Hepatocyte (in vitro differentiated cells): ENCODE results near the gene ATF7IP2. TPM values are rescaled to one million over a fixed set of nuclear protein-coding genes. Genes with fewer than 3 reads are reported as not detected.

Source experiments
- DNase-seq: peaks from one replicate; pipeline ENCODE4 v3.0.0-alpha.2; 2016; ENCODE audit warnings: low spot score
- H2AFZ ChIP-seq: fragments of 200-600 bp; sonication (generic); 2 replicates; pipeline ENCODE4 v1.6.0; 2016; ENCODE audit warnings: antibody characterized with exemption, mild to moderate bottlenecking
- H3K27ac ChIP-seq: fragments of 200-600 bp; sonication (generic); 2 replicates; pipeline ENCODE4 v1.5.1; 2016; ENCODE audit warnings: mild to moderate bottlenecking
- H3K27me3 ChIP-seq: fragments of 200-600 bp; sonication (generic); 2 replicates; pipeline ENCODE4 v1.6.1; 2016
- H3K36me3 ChIP-seq: fragments of 200-600 bp; sonication (generic); replicated peaks from 2 replicates; pipeline ENCODE4 v1.5.1; 2016; ENCODE audit warnings: low read depth; ENCODE audit not compliant: insufficient read depth
- H3K4me1 ChIP-seq: fragments of 200-600 bp; sonication (generic); 2 replicates; pipeline ENCODE4 v1.5.1; 2016; ENCODE audit warnings: mild to moderate bottlenecking, moderate library complexity; ENCODE audit not compliant: insufficient read depth
- H3K4me2 ChIP-seq: fragments of 200-600 bp; sonication (generic); 2 replicates; pipeline ENCODE4 v1.6.0; 2016
- H3K4me3 ChIP-seq: fragments of 200-600 bp; sonication (generic); 2 replicates; pipeline ENCODE4 v1.5.1; 2016; ENCODE audit warnings: mild to moderate bottlenecking
- H3K79me2 ChIP-seq: fragments of 200-600 bp; sonication (generic); 2 replicates; pipeline ENCODE4 v1.6.0; 2017; ENCODE audit warnings: mild to moderate bottlenecking
- H3K9me2 ChIP-seq: fragments of 200-600 bp; sonication (generic); replicated peaks from 2 replicates; pipeline ENCODE4 v1.6.0; 2017; ENCODE audit warnings: mild to moderate bottlenecking; ENCODE audit not compliant: insufficient read depth
- H3K9me3 ChIP-seq: fragments of 200-600 bp; sonication (generic); 2 replicates; pipeline ENCODE4 v1.5.1; 2016; ENCODE audit warnings: low read depth, mild to moderate bottlenecking
- H4K20me1 ChIP-seq: fragments of 200-600 bp; sonication (generic); 2 replicates; pipeline ENCODE4 v1.6.0; 2016; ENCODE audit warnings: mild to moderate bottlenecking; ENCODE audit not compliant: insufficient read depth, poor library complexity, severe bottlenecking
- EZH2 ChIP-seq: fragments of 200-600 bp; sonication (generic); IDR thresholded peaks from 2 replicates; pipeline ENCODE4 v1.6.1; 2016; ENCODE audit warnings: antibody characterized with exemption, mild to moderate bottlenecking, borderline replicate concordance
- EZH2phosphoT487 ChIP-seq: fragments of 200-600 bp; sonication (generic); IDR thresholded peaks from one replicate; pipeline ENCODE4 v1.6.1; 2018; ENCODE audit warnings: antibody characterized with exemption, mild to moderate bottlenecking, low read depth, moderate library complexity; ENCODE audit not compliant: unreplicated experiment, severe bottlenecking
- WGBS: methylation state at CpG from one replicate; pipeline ENCODE4 v1.1.6; 2016; ENCODE audit warnings: low lambda C conversion rate; ENCODE audit errors: missing lambda C conversion rate; 5-methylcytosine and 5-hydroxymethylcytosine counted together
- polyA plus RNA-seq: library from polyadenylated mRNA; unstranded; fragments of >200 nt; fragmentation: Nextera tagmentation; extraction: Ambion mirVana; gene quantifications from 2 replicates; pipeline ENCODE4 v1.2.1, GENCODE V29; 2016
- total RNA-seq: library from RNA; depleted of rRNA; stranded (reverse); fragments of >200 nt; gene quantifications from 2 replicates; pipeline ENCODE4 v1.2.3, GENCODE V29; 2014
- TF ChIP-seq, protein P1 (sequence below): fragments of 200-600 bp; sonication (generic); IDR thresholded peaks from 2 replicates; pipeline ENCODE4 v1.5.1; 2016; ENCODE audit warnings: antibody characterized with exemption, mild to moderate bottlenecking; ENCODE audit not compliant: poor library complexity

Gene ATF7IP2
- total and polyA plus RNA-seq, 2 experiments from 2014 or later: 58.3 to 68.7 TPM

DNA sequence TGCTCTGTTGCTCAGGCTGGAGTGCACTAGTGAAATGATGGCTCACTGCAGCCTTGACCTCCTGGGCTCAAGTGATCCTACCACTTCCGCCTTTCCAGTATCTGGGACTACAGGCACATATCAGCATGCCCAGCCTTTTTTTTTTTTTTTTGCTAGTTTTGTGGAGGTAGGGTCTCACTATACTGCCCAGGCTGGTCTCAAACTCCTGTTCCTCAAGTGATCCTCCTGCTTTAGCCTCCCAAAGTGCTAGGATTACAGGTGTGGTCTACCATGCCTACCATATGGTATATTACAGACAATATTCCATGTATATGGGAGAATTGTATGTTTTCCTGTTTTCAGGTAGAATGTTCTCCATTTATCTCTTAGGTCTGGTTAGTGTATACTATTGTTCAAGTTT lies 12.3 kb upstream of the ATF7IP2 start:
- no peaks in the 10 kb centered on the region for H3K9me3 ChIP-seq
- DNase-seq: no peak
- no peak overlapping the region for H3K4me3 ChIP-seq
- H3K4me2 ChIP-seq: no peak overlapping the region
- H3K27me3 ChIP-seq: no peaks in the 10 kb centered on the region
- 95% methylated on average over 1 of the region's 1 CpG for WGBS
- H2AFZ ChIP-seq: no peak overlapping the region
- H4K20me1 ChIP-seq: no peaks in the 10 kb centered on the region
- H3K27ac ChIP-seq: no peak overlapping the region
- TF ChIP-seq EZH2: no peak
- no peak for TF ChIP-seq EZH2phosphoT487
- TF ChIP-seq, protein P1, sequence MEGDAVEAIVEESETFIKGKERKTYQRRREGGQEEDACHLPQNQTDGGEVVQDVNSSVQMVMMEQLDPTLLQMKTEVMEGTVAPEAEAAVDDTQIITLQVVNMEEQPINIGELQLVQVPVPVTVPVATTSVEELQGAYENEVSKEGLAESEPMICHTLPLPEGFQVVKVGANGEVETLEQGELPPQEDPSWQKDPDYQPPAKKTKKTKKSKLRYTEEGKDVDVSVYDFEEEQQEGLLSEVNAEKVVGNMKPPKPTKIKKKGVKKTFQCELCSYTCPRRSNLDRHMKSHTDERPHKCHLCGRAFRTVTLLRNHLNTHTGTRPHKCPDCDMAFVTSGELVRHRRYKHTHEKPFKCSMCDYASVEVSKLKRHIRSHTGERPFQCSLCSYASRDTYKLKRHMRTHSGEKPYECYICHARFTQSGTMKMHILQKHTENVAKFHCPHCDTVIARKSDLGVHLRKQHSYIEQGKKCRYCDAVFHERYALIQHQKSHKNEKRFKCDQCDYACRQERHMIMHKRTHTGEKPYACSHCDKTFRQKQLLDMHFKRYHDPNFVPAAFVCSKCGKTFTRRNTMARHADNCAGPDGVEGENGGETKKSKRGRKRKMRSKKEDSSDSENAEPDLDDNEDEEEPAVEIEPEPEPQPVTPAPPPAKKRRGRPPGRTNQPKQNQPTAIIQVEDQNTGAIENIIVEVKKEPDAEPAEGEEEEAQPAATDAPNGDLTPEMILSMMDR: no peak
- H3K79me2 ChIP-seq: no peaks in the 10 kb centered on the region
- no peaks in the 10 kb centered on the region for H3K4me1 ChIP-seq
- no peaks in the 10 kb centered on the region for H3K9me2 ChIP-seq
- H3K36me3 ChIP-seq: no peaks in the 10 kb centered on the region

- TF ChIP-seq EZH2phosphoT487 (no peak), EZH2 (no peak)
- TF ChIP-seq, protein P1: no peak
- Histone ChIP-seq H3K27ac (no peak overlapping the region), H3K79me2 (no peaks in the 10 kb centered on the region), H3K9me3 (no peaks in the 10 kb centered on the region), H3K27me3 (no peaks in the 10 kb centered on the region), H3K9me2 (no peaks in the 10 kb centered on the region), H3K4me2 (no peak overlapping the region), H3K4me3 (no peak overlapping the region), H4K20me1 (no peaks in the 10 kb centered on the region), H3K36me3 (no peaks in the 10 kb centered on the region), H3K4me1 (no peaks in the 10 kb centered on the region), H2AFZ (no peak overlapping the region)
- no peak for DNase-seq
- WGBS: 100% methylated on average over 1 of the region's 1 CpG
These were observed 9.6 kb upstream of the ATF7IP2 start for GRCh38 chr16:10376229-10376628.

- Histone ChIP-seq H3K9me2 (no peaks in the 10 kb centered on the region), H3K27me3 (no peaks in the 10 kb centered on the region), H3K4me3 (no peak overlapping the region), H3K9me3 (no peaks in the 10 kb centered on the region), H3K4me2 (no peak overlapping the region), H3K4me1 (peaks cover 7% of the 10 kb centered on the region), H2AFZ (no peak overlapping the region), H3K79me2 (peaks cover 23% of the 10 kb centered on the region), H4K20me1 (peaks cover 4% of the 10 kb centered on the region), H3K36me3 (no peaks in the 10 kb centered on the region), H3K27ac (no peak overlapping the region)
- 81% methylated on average over 3 of the region's 3 CpGs for WGBS
- no peak for DNase-seq
- TF ChIP-seq, protein P1: no peak
- no peak for TF ChIP-seq EZH2phosphoT487
- no peak for TF ChIP-seq EZH2
These were observed 2.2 kb upstream of the ATF7IP2 start for GRCh38 chr16:10383626-10384025.

DNA sequence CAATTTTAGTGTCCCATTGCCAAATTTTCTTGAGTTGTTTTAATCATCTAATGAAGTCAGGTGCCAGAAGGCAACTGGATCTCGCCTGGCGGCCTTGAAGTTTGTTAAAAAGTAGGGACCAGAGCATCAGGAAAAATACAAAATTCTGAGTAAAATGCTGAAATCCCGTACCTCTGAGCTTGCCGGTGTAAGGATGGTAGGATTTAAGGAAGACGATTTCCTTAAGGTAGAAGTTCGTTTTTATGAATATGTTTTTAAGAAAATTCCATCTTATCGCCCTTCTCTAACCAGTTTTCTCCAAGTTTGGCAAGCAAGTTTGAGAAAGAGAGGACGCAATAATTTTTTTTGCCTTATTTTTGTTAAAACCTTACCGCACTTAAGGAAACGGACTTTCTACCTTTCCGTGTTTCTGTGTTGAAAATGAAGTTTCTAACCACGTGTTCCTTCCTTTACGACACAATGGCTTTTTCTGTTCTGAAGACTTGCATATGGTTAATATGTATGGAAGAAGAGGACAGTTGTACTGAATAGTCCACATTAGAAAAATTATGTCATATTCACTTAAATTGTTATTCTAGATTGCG lies 748 bp downstream of the ATF7IP2 start:
- no peaks in the 10 kb centered on the region for H3K9me2 ChIP-seq
- peaks cover 53% of the 10 kb centered on the region for H3K79me2 ChIP-seq
- peak overlapping the region; percentile 74 for H3K4me2 ChIP-seq

More for the DNA sequence above, 748 bp downstream of the ATF7IP2 start:
- Histone ChIP-seq H2AFZ (peak overlapping the region; percentile 64), H3K4me3 (peak overlapping the region; percentile 61), H3K4me1 (peaks cover 7% of the 10 kb centered on the region), H3K9me3 (no peaks in the 10 kb centered on the region), H4K20me1 (peaks cover 6% of the 10 kb centered on the region), H3K36me3 (no peaks in the 10 kb centered on the region), H3K27ac (peak overlapping the region; percentile 88), H3K27me3 (no peaks in the 10 kb centered on the region)
- 1% methylated on average over 14 of the region's 14 CpGs for WGBS
- DNase-seq: peak; percentile 26
- TF ChIP-seq, protein P1: no peak
- TF ChIP-seq EZH2: no peak
